Islet precursor cell (in vitro differentiated cells): ENCODE results near the gene SNU13.
"Not testable (repeated sequence)": the region's sequence is repeated elsewhere in the genome, so short reads cannot be mapped to it uniquely, and the experiment has no call there.

ENCODE experiments used
- DNase-seq: peaks from one replicate; pipeline ENCODE4 v3.0.0-alpha.2; 2018

Gene SNU13

GRCh38 chr22:41688365-41689211, at the start of gene SNU13:
SNU13 (minus strand) TSS chr22:41688867; CDS start chr22:41688796, 71 bp downstream.
- peak; percentile 93 for DNase-seq

- DNase-seq: not testable (repeated sequence)
Measured at GRCh38 chr22:41733241-41733640, 44.6 kb upstream of the SNU13 start.

DNA sequence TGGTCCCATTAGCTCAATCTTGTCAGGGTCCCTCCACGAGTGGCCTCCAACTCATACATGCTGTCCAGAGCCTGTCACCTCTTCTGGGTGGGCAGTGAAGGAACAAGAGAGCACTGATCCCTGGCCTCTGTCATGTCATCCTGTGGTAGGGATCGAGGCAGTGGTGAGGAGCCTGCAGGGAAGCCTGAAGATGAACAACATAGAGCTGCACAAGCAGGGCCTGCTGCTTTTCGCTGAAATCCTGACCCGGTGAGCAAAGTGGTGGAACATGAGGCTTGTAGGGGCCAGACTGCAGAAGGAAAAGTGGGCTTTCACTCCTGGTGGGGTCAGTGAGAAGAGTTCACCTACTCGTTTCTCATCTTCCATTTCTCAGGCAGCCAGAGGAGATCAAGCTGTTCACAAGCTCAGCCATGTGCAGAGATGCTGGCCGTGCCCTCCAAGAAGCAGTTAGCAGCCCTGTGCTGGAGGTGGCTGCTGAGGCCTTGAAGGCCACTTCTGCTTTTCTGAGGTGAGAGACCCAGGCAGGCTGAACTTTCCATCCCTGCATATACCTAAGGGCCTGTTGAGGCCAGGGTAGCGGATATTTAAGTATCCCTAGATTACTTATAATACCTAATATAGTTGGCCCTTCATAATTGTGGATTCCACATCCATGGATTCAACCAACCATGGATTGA, 43.6 kb upstream of the SNU13 start:
- DNase-seq: no peak

DNA sequence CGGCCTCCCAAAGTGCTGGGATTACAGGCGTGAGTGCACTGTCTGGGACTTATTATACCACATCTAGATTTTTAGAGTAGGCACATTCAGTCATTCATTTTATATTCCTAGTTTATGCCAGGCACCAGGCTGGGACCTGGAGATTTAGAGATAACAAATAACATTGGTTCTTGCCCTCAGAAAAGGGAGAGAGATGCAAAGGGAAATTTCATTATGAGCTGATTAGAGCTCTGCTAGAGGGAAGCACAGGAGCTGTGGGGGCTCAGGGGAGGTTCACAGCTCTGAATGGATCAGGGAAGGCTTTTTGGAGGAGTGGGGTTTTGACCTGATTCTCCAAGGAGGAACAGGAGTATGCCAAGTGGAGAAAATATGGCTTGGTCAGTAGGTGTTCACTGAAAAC, 42.9 kb upstream of the SNU13 start:
- no peak for DNase-seq

GRCh38 chr22:41725510-41726110, 36.9 kb upstream of the SNU13 start:
- peak; percentile 90 for DNase-seq

DNA sequence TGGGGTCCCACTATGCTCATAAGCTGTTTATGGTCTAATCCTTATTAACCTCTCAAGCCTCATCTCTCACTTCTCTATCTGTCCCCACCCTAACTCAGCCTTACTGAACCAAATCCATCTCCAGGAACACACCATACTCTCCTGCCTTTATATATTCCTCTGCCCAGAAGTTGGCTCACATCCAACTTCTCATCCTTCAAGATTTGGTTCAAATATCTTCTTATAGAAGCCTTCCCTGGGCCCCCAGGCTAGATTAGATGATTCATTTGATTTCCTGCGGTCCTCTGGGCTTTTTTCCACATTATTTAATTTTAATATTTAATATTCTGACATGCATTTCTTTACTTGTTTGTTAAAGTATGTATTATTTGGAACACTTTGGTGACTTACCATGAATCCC, 33.8 kb upstream of the SNU13 start:
- no peak for DNase-seq

GRCh38 chr22:41713004-41713403, 24.3 kb upstream of the SNU13 start:
- DNase-seq: peak; percentile 88

DNA sequence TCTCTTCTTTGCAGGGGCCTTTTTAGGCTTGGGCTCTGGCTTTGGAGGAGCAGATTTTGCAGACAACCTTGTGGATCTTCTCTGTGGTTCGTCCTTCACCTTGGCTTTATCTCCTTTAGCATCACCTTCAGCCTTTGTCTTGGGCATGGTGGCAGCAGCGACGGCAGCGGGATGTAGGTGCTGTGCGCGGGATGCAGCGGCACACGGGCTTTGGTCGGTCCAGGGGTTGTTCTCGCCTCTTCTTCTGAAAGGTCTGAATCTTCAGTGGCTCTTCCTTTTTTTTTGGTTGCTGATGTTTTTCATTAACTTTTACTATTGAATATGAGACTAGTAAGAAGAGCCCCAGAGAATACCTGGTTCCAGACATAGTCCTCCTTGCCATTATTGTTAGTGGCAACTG, 20.7 kb upstream of the SNU13 start:
- no peak for DNase-seq

DNA sequence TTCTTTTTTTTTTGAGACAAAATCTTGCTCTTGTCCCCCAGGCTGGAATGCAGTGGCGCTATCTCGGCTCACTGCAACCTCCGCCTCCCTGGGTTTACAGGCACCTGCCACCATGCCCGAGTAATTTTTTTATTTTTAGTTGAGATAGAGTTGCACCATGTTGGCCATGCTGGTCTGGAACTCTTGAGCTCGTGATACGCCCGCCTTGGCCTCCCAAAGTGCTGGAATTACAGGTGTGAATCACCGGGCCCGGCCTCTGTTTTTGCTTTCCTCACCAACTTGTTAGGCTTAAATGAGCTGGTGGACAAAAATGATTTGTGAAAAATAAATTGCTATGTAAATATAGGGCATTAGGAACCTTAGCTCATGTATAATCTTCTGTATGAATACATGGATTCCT, 14.1 kb upstream of the SNU13 start:
- DNase-seq: no peak

DNA sequence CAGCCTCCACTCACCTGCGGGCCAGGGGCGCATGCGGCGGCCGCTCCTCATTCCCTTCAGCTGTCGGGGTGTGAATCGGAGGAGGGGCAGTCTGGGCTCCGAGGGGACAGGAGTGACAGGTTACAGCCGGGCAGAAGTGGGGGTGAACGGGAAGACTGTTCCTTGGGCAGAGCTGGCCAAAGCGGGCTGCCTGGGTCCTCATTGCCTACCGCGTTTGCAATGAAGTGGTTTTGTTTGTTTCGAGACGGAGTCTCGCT, 11.4 kb upstream of the SNU13 start:
- DNase-seq: no peak

- peak; percentile 67 for DNase-seq
Measured at GRCh38 chr22:41699264-41700107, 10.8 kb upstream of the SNU13 start, which contains the start of gene MEI1. MEI1 (plus strand) TSS chr22:41699503; CDS start chr22:41699539, 36 bp downstream.

DNA sequence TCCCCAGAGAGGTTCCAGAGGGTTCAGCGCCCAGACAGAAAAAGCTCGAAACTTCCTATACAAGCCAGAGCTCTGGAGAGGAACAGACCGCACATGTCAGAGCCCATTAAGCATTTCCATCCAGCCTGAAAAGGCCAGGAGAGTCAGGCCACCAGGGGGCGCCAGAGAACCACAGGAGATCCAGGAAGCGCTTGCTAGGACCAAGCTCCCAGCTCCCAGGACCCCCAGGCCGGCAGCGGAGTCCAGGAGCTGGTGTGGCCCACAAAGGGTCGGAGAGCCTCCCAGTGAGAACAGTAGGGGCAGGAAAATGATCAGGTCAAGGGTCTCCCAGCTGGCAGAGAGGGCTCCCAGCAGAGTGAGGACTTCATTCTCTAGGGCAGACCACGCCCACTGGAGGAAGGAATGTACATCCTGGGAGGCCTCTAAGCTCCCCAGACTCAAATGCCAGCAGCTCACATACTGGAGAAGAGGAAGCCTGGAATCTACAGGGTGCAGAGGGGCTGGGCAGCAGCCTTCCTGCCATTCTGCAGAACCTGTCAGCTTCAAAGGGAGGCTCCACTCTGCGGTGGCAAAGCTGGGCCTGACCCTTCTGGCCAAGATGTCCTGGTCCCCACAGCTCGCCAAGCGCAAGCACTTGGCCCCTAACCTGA, 8.6 kb upstream of the SNU13 start:
- peak; percentile 96 for DNase-seq

DNA sequence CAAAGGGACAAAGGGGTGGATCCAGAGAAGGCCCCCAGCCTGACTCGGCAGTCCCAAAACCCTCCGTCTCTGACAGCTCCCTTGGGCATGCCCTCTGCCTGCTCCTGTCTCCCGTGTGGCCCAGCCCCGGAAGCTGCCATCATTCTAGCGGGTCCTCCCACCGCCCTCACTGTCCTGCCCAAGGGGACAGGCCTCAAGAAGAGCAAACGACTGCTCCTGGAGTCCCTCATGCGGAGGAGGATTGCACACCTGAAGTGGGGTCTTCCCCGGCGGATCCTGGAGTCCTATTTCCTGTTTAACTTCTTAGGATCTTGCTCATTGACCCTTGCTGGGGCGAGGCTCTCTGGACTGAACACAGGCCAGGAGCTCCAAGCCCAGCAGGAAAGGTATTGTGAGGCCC, 8.0 kb upstream of the SNU13 start:
- no peak for DNase-seq

- no peak for DNase-seq
Measured at GRCh38 chr22:41695211-41695610, 6.5 kb upstream of the SNU13 start.

- no peak for DNase-seq
Measured at GRCh38 chr22:41690476-41690875, 1.8 kb upstream of the SNU13 start.

GRCh38 chr22:41687901-41688364, 734 bp downstream of the SNU13 start:
- peak; percentile 68 for DNase-seq

DNA sequence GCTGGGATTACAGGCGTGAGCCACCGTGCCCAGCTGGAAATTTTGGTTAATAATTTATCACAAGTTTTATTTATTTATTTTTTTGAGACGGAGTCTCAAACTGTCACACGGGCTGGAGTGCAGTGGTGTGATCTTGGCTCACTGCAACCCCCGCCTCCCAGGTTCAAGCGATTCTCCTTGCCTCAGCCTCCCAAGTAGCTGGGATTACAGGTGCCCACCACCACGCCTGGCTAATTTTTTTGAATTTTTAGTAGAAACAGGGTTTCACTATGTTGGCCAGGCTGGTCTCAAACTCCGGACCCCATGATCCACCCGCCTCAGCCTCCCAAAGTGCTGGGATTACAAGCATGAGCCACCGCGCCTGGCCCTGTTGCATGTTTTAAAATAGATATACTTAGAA, 1.8 kb downstream of the SNU13 start:
- not testable (repeated sequence) for DNase-seq

DNA sequence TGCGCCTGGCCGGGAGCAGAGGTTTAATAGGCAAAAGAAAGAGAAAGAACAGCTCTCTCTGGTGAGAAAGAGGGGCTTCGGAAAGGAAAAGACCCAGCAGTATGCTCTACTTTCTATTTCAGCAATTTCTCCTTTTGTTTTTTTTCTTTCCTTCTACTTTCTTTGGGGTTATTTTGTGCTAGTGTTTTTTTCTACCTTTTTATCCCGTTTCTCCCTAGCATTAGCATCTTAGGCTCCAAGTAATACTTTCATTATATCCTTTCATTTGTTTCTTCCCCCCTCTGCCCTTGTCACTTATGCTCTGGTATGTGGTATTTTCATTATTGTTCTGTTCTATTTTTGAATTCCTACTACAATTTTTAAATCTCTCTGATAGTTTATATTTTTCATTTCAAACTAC, 4.5 kb downstream of the SNU13 start:
- DNase-seq: no peak

DNA sequence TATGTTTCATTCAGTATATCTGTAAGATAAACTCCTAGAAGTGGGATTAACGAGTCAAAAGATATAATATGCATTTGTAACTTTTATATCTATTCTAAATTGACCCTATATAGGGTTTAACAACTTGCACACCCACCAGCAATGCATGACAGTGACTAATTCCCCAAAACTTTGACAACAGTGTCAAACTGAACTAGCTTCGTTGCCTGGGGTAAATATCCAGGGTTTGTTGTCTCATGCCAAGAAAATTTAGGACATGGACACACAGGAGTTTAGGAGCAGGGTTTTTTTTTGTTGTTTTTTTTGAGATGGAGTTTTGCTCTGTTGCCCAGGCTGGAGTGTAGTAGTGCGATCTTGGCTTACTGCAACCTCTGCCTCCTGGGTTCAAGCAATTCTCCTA, 5.1 kb downstream of the SNU13 start:
- no peak for DNase-seq

- no peak for DNase-seq
Measured at GRCh38 chr22:41683052-41683451, 5.6 kb downstream of the SNU13 start.

DNA sequence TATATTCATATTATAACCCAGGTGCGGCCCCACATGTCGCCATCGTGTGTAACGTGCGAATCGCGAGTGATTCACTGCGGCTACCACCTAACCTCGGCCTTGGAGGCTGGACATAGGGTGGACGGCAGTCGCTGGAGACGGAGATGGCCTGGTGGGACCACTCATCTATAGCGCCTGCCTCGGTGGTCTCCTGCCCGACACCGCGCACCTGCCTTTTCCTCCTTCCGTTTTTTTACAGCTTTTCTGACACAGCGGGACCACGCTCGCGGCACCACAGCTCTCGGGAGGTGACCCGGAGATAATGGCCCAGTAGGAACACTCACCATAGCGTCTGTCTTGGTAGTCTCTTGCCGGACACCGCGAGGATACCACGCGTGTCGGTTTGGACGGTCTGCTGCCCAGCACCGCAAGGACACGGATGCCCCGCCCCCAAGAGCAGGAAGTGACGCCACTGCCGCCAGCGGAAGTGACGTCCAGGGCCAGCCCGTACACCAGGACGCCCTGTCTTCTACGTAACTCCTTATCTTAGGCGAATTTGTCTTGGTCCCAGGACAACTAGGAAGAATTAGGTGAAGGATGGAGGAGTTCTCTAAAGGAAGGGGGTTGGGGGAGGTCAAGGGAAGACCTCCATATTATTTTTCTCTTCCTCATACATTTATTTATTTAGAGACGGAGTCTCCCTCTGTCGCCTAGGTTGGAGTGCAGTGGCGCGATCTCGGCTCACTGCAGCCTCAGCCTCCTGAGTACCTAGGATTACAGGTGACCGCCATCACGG, 6.4 kb downstream of the SNU13 start:
- peak; percentile 90 for DNase-seq

- no peak for DNase-seq
Measured at GRCh38 chr22:41681616-41682015, 7.1 kb downstream of the SNU13 start.
